ENCODE data around the gene KIF1B. TPM values are rescaled to one million over a fixed set of nuclear protein-coding genes. Genes with fewer than 3 reads are reported as not detected.
"Not testable (repeated sequence)": the region's sequence is repeated elsewhere in the genome, so short reads cannot be mapped to it uniquely, and the experiment has no call there.

Gene KIF1B
- total RNA-seq, 6 donors from 2014 or later: 29.4 to 67.1 (median 42.0) TPM

DNA sequence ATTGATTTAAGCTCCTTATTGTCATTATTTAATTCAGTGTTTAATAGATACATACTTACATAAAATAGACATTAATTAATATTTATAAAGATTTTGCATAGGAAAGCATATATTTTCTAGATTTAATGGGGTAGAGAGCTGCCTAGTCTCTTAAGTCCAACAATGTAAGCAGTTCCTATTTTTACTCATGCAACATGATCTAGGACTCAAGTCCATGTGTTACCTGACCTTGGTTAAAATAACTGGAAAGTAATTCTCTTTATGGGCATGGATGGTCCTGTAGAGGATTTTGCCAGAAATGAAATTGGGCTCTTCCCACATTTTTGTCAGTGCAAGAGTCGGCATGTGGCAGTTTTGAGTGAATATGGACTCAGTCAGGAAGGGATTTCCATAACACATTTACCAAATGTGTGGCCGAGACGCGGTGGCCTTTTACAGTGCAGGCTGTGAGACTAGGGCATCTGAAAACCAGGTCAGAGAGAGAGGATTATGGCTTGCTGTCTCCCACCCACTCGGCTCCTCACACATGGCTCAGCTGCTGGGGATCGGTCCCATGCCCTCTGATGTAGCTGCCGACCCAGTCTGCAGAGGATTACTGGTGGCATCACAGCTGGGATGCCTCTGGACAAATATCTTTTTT is 6.2 kb upstream of the KIF1B start:
- H3K27me3 ChIP-seq: no peaks in the 10 kb centered on the region
- no peak for TF ChIP-seq POLR2AphosphoS5 (IDR thresholded peaks at IDR 0.05)
- no peak for TF ChIP-seq POLR2A (IDR thresholded peaks at IDR 0.05)
- no peak for TF ChIP-seq EP300 (IDR thresholded peaks at IDR 0.05)
- TF ChIP-seq, protein P1, sequence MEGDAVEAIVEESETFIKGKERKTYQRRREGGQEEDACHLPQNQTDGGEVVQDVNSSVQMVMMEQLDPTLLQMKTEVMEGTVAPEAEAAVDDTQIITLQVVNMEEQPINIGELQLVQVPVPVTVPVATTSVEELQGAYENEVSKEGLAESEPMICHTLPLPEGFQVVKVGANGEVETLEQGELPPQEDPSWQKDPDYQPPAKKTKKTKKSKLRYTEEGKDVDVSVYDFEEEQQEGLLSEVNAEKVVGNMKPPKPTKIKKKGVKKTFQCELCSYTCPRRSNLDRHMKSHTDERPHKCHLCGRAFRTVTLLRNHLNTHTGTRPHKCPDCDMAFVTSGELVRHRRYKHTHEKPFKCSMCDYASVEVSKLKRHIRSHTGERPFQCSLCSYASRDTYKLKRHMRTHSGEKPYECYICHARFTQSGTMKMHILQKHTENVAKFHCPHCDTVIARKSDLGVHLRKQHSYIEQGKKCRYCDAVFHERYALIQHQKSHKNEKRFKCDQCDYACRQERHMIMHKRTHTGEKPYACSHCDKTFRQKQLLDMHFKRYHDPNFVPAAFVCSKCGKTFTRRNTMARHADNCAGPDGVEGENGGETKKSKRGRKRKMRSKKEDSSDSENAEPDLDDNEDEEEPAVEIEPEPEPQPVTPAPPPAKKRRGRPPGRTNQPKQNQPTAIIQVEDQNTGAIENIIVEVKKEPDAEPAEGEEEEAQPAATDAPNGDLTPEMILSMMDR (IDR thresholded peaks at IDR 0.05): no peak
- ATAC-seq (ENCODE audit: low FRiP score in 2 of 2) (no peak), DNase-seq (no peak)
- H3K27ac ChIP-seq: no peak overlapping the region
- H3K4me1 ChIP-seq: peaks cover 0 to 6% (median under 1%) of the 10 kb centered on the region in 4 donors
- WGBS, 2 donors: 73 to 80% methylated on average over 7 of the region's 7 CpGs
- no peaks in the 10 kb centered on the region for H3K36me3 ChIP-seq
- H3K4me3 ChIP-seq: no peak overlapping the region
- no peaks in the 10 kb centered on the region for H3K9me3 ChIP-seq

DNA sequence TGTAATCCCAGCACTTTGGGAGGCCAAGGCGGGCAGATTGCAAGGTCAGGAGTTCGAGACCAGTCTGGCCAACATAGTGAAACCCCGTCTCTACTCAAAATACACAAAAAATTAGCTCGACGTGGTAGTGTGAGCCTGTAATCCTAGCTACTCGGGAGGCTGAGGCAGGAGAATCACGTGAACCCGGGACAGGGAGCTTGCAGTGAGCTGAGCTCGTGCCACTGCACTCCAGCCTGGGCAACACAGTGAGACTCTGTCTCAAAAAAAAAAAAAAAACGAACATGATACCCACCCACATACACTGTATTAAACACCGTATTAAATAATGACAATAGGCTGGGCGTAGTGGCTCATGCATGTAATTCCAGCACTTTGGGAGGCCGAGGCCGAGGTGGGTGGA is 5.2 kb upstream of the KIF1B start:
- not testable (repeated sequence) for ATAC-seq (ENCODE audit: low FRiP score in 2 of 2); DNase-seq
- WGBS, 2 donors: 80 to 89% methylated on average over 13 to 14 of the region's 14 CpGs

DNA sequence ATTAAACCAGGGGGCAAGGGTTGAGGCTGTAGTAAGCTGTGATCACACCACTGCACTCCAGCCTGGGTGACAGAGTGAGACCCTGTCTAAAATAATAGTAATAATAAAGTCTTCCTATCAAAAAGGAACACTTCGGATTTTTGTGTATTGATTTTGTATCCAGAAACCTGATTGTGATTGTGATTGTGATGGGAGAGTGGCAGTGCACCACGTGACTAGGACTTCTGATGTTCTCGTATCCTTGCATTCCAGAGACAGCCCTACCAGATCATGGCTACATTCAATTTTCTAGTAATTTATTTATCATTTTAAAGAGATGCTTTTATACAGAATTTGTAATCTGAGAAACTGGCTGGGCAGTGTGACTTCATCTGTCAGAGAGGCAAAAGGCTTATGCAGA is 2.6 kb upstream of the KIF1B start:
- Histone ChIP-seq H3K4me3 (no peak overlapping the region), H3K36me3 (no peaks in the 10 kb centered on the region)
- WGBS, 2 donors: 84 to 92% methylated on average over 3 of the region's 3 CpGs

More for the DNA sequence above, 5.2 kb upstream of the KIF1B start:
- H3K27me3 ChIP-seq, H3K36me3 ChIP-seq, H3K27ac ChIP-seq, H3K4me3 ChIP-seq, H3K9me3 ChIP-seq: not testable (repeated sequence)
- H3K4me1 ChIP-seq: peaks cover 0 to 13% (median 6%) of the 10 kb centered on the region in 4 donors

DNA sequence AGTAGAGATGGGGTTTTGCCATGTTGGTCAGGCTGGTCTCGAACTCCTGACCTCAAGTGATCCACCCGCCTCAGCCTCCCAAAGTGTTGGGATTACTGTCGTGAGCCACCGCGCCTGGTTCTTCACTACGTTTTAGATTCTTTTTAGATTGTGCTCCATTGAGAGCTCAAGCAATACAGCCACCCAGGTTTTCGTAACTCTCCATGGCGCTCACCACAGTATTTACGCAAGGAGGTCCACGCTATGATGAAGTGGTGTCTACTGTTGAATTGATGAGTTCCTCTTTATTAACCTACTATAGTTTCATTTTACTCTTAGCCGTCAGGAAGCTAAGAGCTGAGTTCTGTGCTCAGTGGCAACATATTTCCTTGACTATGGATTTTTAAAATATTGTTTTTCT is 1.8 kb upstream of the KIF1B start:
- Histone ChIP-seq H3K27me3 (no peaks in the 10 kb centered on the region), H3K36me3 (no peaks in the 10 kb centered on the region), H3K4me3 (no peak overlapping the region), H3K27ac (peak overlapping the region in 1 of 4 donors; percentile 97), H3K4me1 (peaks cover 17 to 33% (median 21%) of the 10 kb centered on the region in 4 donors), H3K9me3 (no peaks in the 10 kb centered on the region)
- ATAC-seq (ENCODE audit: low FRiP score in 2 of 2) (no peak), DNase-seq (peak in 1 of 2 donors; percentile 58)
- TF ChIP-seq POLR2AphosphoS5 (IDR thresholded peaks at IDR 0.05) (peak; percentile 43 to 45), POLR2A (IDR thresholded peaks at IDR 0.05) (peak in 1 of 4 donors; percentile 29), EP300 (IDR thresholded peaks at IDR 0.05) (no peak)
- TF ChIP-seq, protein P1 (IDR thresholded peaks at IDR 0.05): no peak
- WGBS, 2 donors: 69 to 79% methylated on average over 11 of the region's 11 CpGs

More for the DNA sequence above, 2.6 kb upstream of the KIF1B start:
- TF ChIP-seq POLR2AphosphoS5 (IDR thresholded peaks at IDR 0.05): no peak
- TF ChIP-seq, protein P1 (IDR thresholded peaks at IDR 0.05): no peak
- TF ChIP-seq EP300 (IDR thresholded peaks at IDR 0.05): no peak
- no peak for TF ChIP-seq POLR2A (IDR thresholded peaks at IDR 0.05)
- H3K27ac ChIP-seq: no peak overlapping the region
- no peaks in the 10 kb centered on the region for H3K27me3 ChIP-seq
- DNase-seq (no peak), ATAC-seq (ENCODE audit: low FRiP score in 2 of 2) (no peak)
- no peaks in the 10 kb centered on the region for H3K9me3 ChIP-seq
- H3K4me1 ChIP-seq: peaks cover 13 to 27% (median 17%) of the 10 kb centered on the region in 4 donors

DNA sequence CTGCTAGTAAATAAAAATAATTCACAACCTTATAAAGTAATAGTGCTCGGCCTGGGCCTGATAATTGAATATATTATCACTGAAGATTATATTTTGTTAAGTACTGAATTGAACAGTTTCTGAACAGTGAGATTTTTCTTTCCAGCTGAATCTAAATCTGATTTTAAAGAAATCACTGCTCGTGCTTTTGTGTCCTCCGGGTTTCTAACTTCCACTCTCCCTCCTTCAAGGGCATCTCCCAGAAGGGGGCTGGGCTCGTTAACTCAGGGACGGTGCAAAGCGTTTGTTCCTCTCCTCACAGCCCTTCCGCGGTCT is 823 bp upstream of the KIF1B start:
- H3K27ac ChIP-seq: peak overlapping the region; percentile 97 to 99 (median 98)
- H3K9me3 ChIP-seq: no peaks in the 10 kb centered on the region
- 6 to 7% methylated on average over 8 of the region's 8 CpGs for WGBS, 2 donors
- H3K4me1 ChIP-seq: peaks cover 17 to 43% (median 29%) of the 10 kb centered on the region in 4 donors
- no peaks in the 10 kb centered on the region for H3K27me3 ChIP-seq
- ATAC-seq (ENCODE audit: low FRiP score in 2 of 2): no peak
- no peaks in the 10 kb centered on the region for H3K36me3 ChIP-seq
- no peak for TF ChIP-seq POLR2A (IDR thresholded peaks at IDR 0.05)
- no peak for TF ChIP-seq EP300 (IDR thresholded peaks at IDR 0.05)
- no peak for TF ChIP-seq POLR2AphosphoS5 (IDR thresholded peaks at IDR 0.05)
- TF ChIP-seq, protein P1 (IDR thresholded peaks at IDR 0.05): no peak
- H3K4me3 ChIP-seq: peak overlapping the region; percentile 48 to 91 (median 80)
- no peak for DNase-seq

Measured in upper lobe of left lung (tissue), 6 donors.